CD4-positive, alpha-beta memory T cell (primary cell): ENCODE data around the gene CHRNA4. TPM values are rescaled to one million over a fixed set of nuclear protein-coding genes. Genes with fewer than 3 reads are reported as not detected.

Source experiments
- CTCF ChIA-PET: fragments of 350-600 bp; sonication (Branson Sonifier 250); formaldehyde crosslinking; loops from one replicate; lab custom pipeline; 2021; ENCODE audit warnings: inconsistent platforms; ENCODE audit not compliant: partially characterized antibody; lab: Charles Lee
- POLR2A ChIA-PET: fragments of 350-600 bp; sonication (Branson Sonifier 250); formaldehyde crosslinking; loops from one replicate; lab custom pipeline; 2021; ENCODE audit not compliant: partially characterized antibody; lab: Charles Lee
- DNase-seq, 5 donors: peaks; one replicate each; pipeline versions ENCODE4 v3.0.0 to v3.0.0-alpha.2; 2020 to 2022; ENCODE audit warnings: mixed read lengths in 1 of 5
- H3K27ac ChIP-seq: one replicate; pipeline ENCODE4 v1.7.0; 2013; ENCODE audit warnings: low read depth, low read length
- H3K27me3 ChIP-seq: 2 replicates; pipeline ENCODE4 v1.7.0; 2013; ENCODE audit warnings: mild to moderate bottlenecking, low read length, moderate library complexity; ENCODE audit not compliant: insufficient read depth
- H3K36me3 ChIP-seq: 2 replicates; pipeline ENCODE4 v1.7.0; 2013; ENCODE audit warnings: mild to moderate bottlenecking, low read length, moderate library complexity; ENCODE audit not compliant: insufficient read depth
- H3K4me1 ChIP-seq: 2 replicates; pipeline ENCODE4 v1.7.0; 2013; ENCODE audit warnings: mild to moderate bottlenecking, low read length, moderate library complexity; ENCODE audit not compliant: insufficient read depth
- H3K4me3 ChIP-seq, 2 donors: one replicate each; pipeline ENCODE4 v1.7.0; 2013; ENCODE audit warnings: low read length in 2 of 2, mild to moderate bottlenecking in 1 of 2
- H3K9me3 ChIP-seq, 2 donors: one replicate each; pipeline ENCODE4 v1.7.0; 2013; ENCODE audit warnings: low read length in 2 of 2, control low read depth in 1 of 2; ENCODE audit not compliant: control insufficient read depth in 1 of 2
- H3K27ac Mint-ChIP-seq, 7 donors: one replicate each; pipeline ENCODE4 v1.8.0; 2020 to 2021; ENCODE audit warnings: mixed read lengths in 7 of 7, mild to moderate bottlenecking in 6 of 7, inconsistent platforms in 3 of 7, moderate library complexity in 3 of 7
- H3K27me3 Mint-ChIP-seq, 2 donors: one replicate each; pipeline ENCODE4 v1.8.0; 2020 to 2021; ENCODE audit warnings: mixed read lengths in 2 of 2
- H3K36me3 Mint-ChIP-seq, 2 donors: one replicate each; pipeline ENCODE4 v1.8.0; 2020 to 2021; ENCODE audit warnings: mixed read lengths in 2 of 2, inconsistent platforms in 1 of 2, mild to moderate bottlenecking in 1 of 2
- H3K4me1 Mint-ChIP-seq, 4 donors: one replicate each; pipeline ENCODE4 v1.8.0; 2020 to 2021; ENCODE audit warnings: mixed read lengths in 4 of 4, mild to moderate bottlenecking in 1 of 4
- H3K4me3 Mint-ChIP-seq, 8 donors: one replicate each; pipeline ENCODE4 v1.8.0; 2020 to 2021; ENCODE audit warnings: mixed read lengths in 8 of 8, mild to moderate bottlenecking in 7 of 8, moderate library complexity in 6 of 8, inconsistent platforms in 3 of 8
- H3K9me3 Mint-ChIP-seq, 8 donors: one replicate each; pipeline ENCODE4 v1.8.0; 2020 to 2021; ENCODE audit warnings: mixed read lengths in 8 of 8, mild to moderate bottlenecking in 5 of 8, inconsistent platforms in 3 of 8, moderate library complexity in 1 of 8
- intact Hi-C: fragments of 100-400 bp; cut with micrococcal nuclease; formaldehyde crosslinking; loops from one replicate; pipeline ENCODE4 v1.15.1; 2023
- polyA plus RNA-seq, 2 donors: library from polyadenylated mRNA; unstranded; fragments of 300-500 nt; fragmentation: Illumina TruSeq; gene quantifications; one replicate each; pipeline ENCODE4 v1.2.3, GENCODE V29; 2021
- total RNA-seq, 2 experiments: library from RNA; stranded (reverse); gene quantifications; one replicate each; pipeline ENCODE4 v1.2.3, GENCODE V29; 2021

CHRNA4 gene
- total and polyA plus RNA-seq, 4 experiments from 2014 or later, result not detected

- DNase-seq, result no peak
- Histone ChIP-seq H3K36me3 (no peaks in the 10 kb centered on the region), H3K27ac (no peak overlapping the region), H3K4me3 (no peak overlapping the region), H3K9me3 (no peaks in the 10 kb centered on the region), H3K27me3 (no peaks in the 10 kb centered on the region), H3K4me1 (peaks cover 13% of the 10 kb centered on the region)
- peaks cover 0 to 5% (median 1%) of the 10 kb centered on the region in 4 donors for H3K4me1 Mint-ChIP-seq
- ChIA-PET CTCF (no interaction called here), POLR2A (no interaction called here)
- H3K9me3 Mint-ChIP-seq, result peaks cover 0 to 7% (median 0%) of the 10 kb centered on the region in 8 donors
- intact Hi-C loops, result no loop called here
- H3K27ac Mint-ChIP-seq, result no peak overlapping the region
- peaks cover 3% of the 10 kb centered on the region in 2 donors for H3K27me3 Mint-ChIP-seq
- H3K36me3 Mint-ChIP-seq, result no peaks in the 10 kb centered on the region
- no peak overlapping the region for H3K4me3 Mint-ChIP-seq
Observed at GRCh38 chr20:63325554-63326313, 35.4 kb downstream of the CHRNA4 start.

- peaks cover 3% of the 10 kb centered on the region in 2 donors for H3K27me3 Mint-ChIP-seq
- H3K4me1 ChIP-seq, result peaks cover 13% of the 10 kb centered on the region
- H3K4me3 ChIP-seq, result no peak overlapping the region
- DNase-seq, result no peak
- H3K9me3 Mint-ChIP-seq, result peaks cover 0 to 7% (median 0%) of the 10 kb centered on the region in 8 donors
- H3K9me3 ChIP-seq, result no peaks in the 10 kb centered on the region
- H3K27ac ChIP-seq, result no peak overlapping the region
- intact Hi-C loops, result no loop called here
- H3K27ac Mint-ChIP-seq, result no peak overlapping the region
- H3K36me3 Mint-ChIP-seq, result no peaks in the 10 kb centered on the region
- ChIA-PET POLR2A (no interaction called here), CTCF (no interaction called here)
- peaks cover 0 to 5% (median 1%) of the 10 kb centered on the region in 4 donors for H3K4me1 Mint-ChIP-seq
- no peak overlapping the region for H3K4me3 Mint-ChIP-seq
- no peaks in the 10 kb centered on the region for H3K27me3 ChIP-seq
- H3K36me3 ChIP-seq, result no peaks in the 10 kb centered on the region
Observed at GRCh38 chr20:63325021-63325471, 36.1 kb downstream of the CHRNA4 start.

GRCh38 chr20:63323357-63323981 is 37.7 kb downstream of the CHRNA4 start:
- ChIA-PET CTCF (no interaction called here), POLR2A (no interaction called here)
- Mint-ChIP-seq H3K36me3 (no peaks in the 10 kb centered on the region), H3K27ac (peak overlapping the region in 2 of 7 donors; percentile 29 to 31), H3K4me1 (peaks cover 0 to 5% (median 1%) of the 10 kb centered on the region in 4 donors), H3K4me3 (no peak overlapping the region), H3K27me3 (peaks cover 3% of the 10 kb centered on the region in 2 donors), H3K9me3 (peaks cover 0 to 7% (median 0%) of the 10 kb centered on the region in 8 donors)
- no peak for DNase-seq
- Histone ChIP-seq H3K27ac (no peak overlapping the region), H3K27me3 (no peaks in the 10 kb centered on the region), H3K36me3 (no peaks in the 10 kb centered on the region), H3K4me3 (no peak overlapping the region), H3K4me1 (peaks cover 13% of the 10 kb centered on the region), H3K9me3 (no peaks in the 10 kb centered on the region)
- intact Hi-C loops, result no loop called here

- Mint-ChIP-seq H3K4me3 (no peak overlapping the region), H3K27me3 (peaks cover 3% of the 10 kb centered on the region in 2 donors), H3K27ac (no peak overlapping the region), H3K36me3 (no peaks in the 10 kb centered on the region), H3K4me1 (peaks cover 0 to 5% (median 1%) of the 10 kb centered on the region in 4 donors), H3K9me3 (peaks cover 0 to 7% (median 0%) of the 10 kb centered on the region in 8 donors)
- no peak for DNase-seq
- H3K27me3 ChIP-seq, result no peaks in the 10 kb centered on the region
- H3K9me3 ChIP-seq, result no peaks in the 10 kb centered on the region
- ChIA-PET CTCF (no interaction called here), POLR2A (no interaction called here)
- H3K27ac ChIP-seq, result no peak overlapping the region
- intact Hi-C loops, result no loop called here
- H3K4me3 ChIP-seq, result no peak overlapping the region
- no peaks in the 10 kb centered on the region for H3K36me3 ChIP-seq
- H3K4me1 ChIP-seq, result peaks cover 13% of the 10 kb centered on the region
Observed at GRCh38 chr20:63322933-63323273, 38.2 kb downstream of the CHRNA4 start.

GRCh38 chr20:63322146-63322932 is 38.8 kb downstream of the CHRNA4 start:
- Mint-ChIP-seq H3K4me3 (no peak overlapping the region), H3K9me3 (peaks cover 0 to 7% (median 0%) of the 10 kb centered on the region in 8 donors), H3K27me3 (peaks cover 3% of the 10 kb centered on the region in 2 donors), H3K36me3 (no peaks in the 10 kb centered on the region), H3K4me1 (peaks cover 0 to 5% (median 1%) of the 10 kb centered on the region in 4 donors), H3K27ac (no peak overlapping the region)
- CTCF ChIA-PET, result no interaction called here
- H3K4me1 ChIP-seq, result peaks cover 13% of the 10 kb centered on the region
- H3K36me3 ChIP-seq, result no peaks in the 10 kb centered on the region
- intact Hi-C loops, result no loop called here
- no peak overlapping the region for H3K4me3 ChIP-seq
- POLR2A ChIA-PET, result no interaction called here
- DNase-seq, result no peak
- H3K9me3 ChIP-seq, result no peaks in the 10 kb centered on the region
- H3K27me3 ChIP-seq, result no peaks in the 10 kb centered on the region
- H3K27ac ChIP-seq, result no peak overlapping the region

GRCh38 chr20:63321148-63321831 is 39.9 kb downstream of the CHRNA4 start:
- Histone ChIP-seq H3K27me3 (no peaks in the 10 kb centered on the region), H3K4me1 (peaks cover 9% of the 10 kb centered on the region), H3K9me3 (no peaks in the 10 kb centered on the region), H3K36me3 (no peaks in the 10 kb centered on the region), H3K4me3 (no peak overlapping the region), H3K27ac (no peak overlapping the region)
- Mint-ChIP-seq H3K27ac (no peak overlapping the region), H3K36me3 (no peaks in the 10 kb centered on the region), H3K4me3 (no peak overlapping the region), H3K4me1 (no peaks in the 10 kb centered on the region), H3K9me3 (peaks cover 0 to 2% (median 0%) of the 10 kb centered on the region in 8 donors), H3K27me3 (peaks cover 3% of the 10 kb centered on the region in 2 donors)
- CTCF ChIA-PET, result no interaction called here
- DNase-seq, result no peak
- POLR2A ChIA-PET, result no interaction called here
- intact Hi-C loops, result no loop called here
